Type B pancreatic cell (in vitro differentiated cells): ENCODE measurements around the gene RBM4. TPM values are rescaled to one million over a fixed set of nuclear protein-coding genes. Genes with fewer than 3 reads are reported as not detected.
"Not testable (repeated sequence)": the region's sequence is repeated elsewhere in the genome, so short reads cannot be mapped to it uniquely, and the experiment has no call there.

Experiments used
- DNase-seq: peaks from one replicate; pipeline ENCODE4 v3.0.0; 2021; ENCODE audit warnings: mixed read lengths; ENCODE audit not compliant: unreplicated experiment; ENCODE audit errors: extremely low spot score
- H3K27ac Mint-ChIP-seq: 2 replicates; pipeline ENCODE4 v1.8.0; 2021; ENCODE audit warnings: mild to moderate bottlenecking, mixed read lengths
- H3K27me3 Mint-ChIP-seq: 2 replicates; pipeline ENCODE4 v1.8.0; 2021; ENCODE audit warnings: mixed read lengths
- H3K36me3 Mint-ChIP-seq: 2 replicates; pipeline ENCODE4 v1.8.0; 2021; ENCODE audit warnings: mixed read lengths
- H3K4me1 Mint-ChIP-seq: one replicate; pipeline ENCODE4 v1.8.0; 2021; ENCODE audit warnings: mixed read lengths; ENCODE audit not compliant: unreplicated experiment
- H3K4me3 Mint-ChIP-seq: 2 replicates; pipeline ENCODE4 v1.8.0; 2021; ENCODE audit warnings: mild to moderate bottlenecking, mixed read lengths
- H3K9me3 Mint-ChIP-seq: 2 replicates; pipeline ENCODE4 v1.8.0; 2021; ENCODE audit warnings: mixed read lengths
- long read RNA-seq: library from polyadenylated mRNA; unstranded; transcript quantifications from one replicate; pipeline ENCODE4 v2.0.0, GENCODE V29; 2020
- total RNA-seq: library from RNA; stranded (reverse); gene quantifications from 2 replicates; pipeline ENCODE4 v1.2.1, GENCODE V29; 2021; ENCODE audit warnings: low replicate concordance
- TF ChIP-seq, protein P1 (sequence below): fragments of 200-600 bp; sonication (generic); conservative IDR thresholded peaks from 2 replicates; pipeline ENCODE4 v1.5.0; 2021; ENCODE audit warnings: antibody characterized with exemption, mild to moderate bottlenecking

RBM4 gene, protein sequence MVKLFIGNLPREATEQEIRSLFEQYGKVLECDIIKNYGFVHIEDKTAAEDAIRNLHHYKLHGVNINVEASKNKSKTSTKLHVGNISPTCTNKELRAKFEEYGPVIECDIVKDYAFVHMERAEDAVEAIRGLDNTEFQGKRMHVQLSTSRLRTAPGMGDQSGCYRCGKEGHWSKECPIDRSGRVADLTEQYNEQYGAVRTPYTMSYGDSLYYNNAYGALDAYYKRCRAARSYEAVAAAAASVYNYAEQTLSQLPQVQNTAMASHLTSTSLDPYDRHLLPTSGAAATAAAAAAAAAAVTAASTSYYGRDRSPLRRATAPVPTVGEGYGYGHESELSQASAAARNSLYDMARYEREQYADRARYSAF
- total RNA-seq: 191 and 228 TPM in 2 replicates
- long read RNA-seq, transcript RBM4-204 (4 exons, 1,763 nt): minor isoform, 34 of 556 reads
- long read RNA-seq, transcript RBM4-203 (3 exons, 921 nt): minor isoform, 41 of 556 reads
- long read RNA-seq, transcript RBM4-201 (4 exons, 1,694 nt): major isoform, 396 of 556 reads
- long read RNA-seq, transcript RBM4-206 (2 exons, 1,548 nt): minor isoform, 26 of 556 reads
- long read RNA-seq, partial matches to known transcripts: 6 of 556 reads
- long read RNA-seq, other reads (novel, unspliced or antisense): 28 of 556 reads

DNA sequence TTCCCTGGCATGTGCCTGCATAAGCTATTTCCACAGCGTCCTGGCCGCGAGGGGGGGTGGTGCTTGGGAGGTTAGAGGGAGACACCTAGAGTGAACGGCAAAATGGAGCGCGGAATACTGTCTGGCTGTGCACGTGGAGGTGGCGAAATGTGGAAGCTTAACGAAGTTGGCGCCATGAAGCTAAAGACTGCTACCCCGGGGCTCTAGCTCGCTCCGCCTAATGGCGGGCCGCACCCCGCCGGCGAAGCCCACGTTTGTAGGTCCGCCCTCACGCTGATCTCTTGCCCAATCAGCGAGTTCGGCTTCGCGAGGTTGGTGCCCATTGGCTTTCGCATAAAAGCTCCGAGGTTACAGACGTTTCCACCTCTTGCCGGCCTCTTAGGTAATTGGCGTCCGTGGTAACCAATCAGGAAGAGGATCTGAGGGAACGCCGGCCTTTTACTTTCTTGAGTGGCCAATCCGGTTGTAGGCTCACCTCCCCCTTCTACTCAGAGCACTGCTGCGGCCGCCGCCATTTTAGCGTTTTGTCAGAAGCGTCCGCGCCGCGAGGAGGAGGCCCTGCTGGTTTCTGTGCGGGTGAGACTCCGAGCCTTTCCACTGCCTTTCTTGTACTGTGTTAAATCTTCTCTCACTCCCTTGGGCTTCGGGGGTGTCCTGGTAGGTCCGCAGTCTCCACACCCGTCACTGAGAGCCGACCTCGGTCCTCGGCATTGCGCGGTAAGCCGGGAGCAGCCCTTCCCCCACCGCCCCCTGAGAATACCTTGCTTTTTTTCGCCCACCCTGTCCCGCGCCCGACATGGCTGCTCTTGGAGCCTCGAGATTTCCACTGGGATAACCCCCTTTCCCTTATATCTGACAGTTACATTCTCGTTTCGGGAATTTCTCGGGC is at the start of gene RBM4:
TSS of gene RBM4 (plus strand) at position 527 of the 889 bp plus-strand sequence. CDS start 1,009 bp downstream, outside the sequence.
- TF ChIP-seq, protein P1, sequence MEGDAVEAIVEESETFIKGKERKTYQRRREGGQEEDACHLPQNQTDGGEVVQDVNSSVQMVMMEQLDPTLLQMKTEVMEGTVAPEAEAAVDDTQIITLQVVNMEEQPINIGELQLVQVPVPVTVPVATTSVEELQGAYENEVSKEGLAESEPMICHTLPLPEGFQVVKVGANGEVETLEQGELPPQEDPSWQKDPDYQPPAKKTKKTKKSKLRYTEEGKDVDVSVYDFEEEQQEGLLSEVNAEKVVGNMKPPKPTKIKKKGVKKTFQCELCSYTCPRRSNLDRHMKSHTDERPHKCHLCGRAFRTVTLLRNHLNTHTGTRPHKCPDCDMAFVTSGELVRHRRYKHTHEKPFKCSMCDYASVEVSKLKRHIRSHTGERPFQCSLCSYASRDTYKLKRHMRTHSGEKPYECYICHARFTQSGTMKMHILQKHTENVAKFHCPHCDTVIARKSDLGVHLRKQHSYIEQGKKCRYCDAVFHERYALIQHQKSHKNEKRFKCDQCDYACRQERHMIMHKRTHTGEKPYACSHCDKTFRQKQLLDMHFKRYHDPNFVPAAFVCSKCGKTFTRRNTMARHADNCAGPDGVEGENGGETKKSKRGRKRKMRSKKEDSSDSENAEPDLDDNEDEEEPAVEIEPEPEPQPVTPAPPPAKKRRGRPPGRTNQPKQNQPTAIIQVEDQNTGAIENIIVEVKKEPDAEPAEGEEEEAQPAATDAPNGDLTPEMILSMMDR: peak; percentile 17
- H3K36me3 Mint-ChIP-seq: peaks cover 44% of the 10 kb centered on the region
- no peaks in the 10 kb centered on the region for H3K27me3 Mint-ChIP-seq
- peak within 1 kb of the TSS; percentile 99 for H3K27ac Mint-ChIP-seq
- peak; percentile 96 for DNase-seq
- no peaks in the 10 kb centered on the region for H3K9me3 Mint-ChIP-seq
- peaks cover 48% of the 10 kb centered on the region for H3K4me1 Mint-ChIP-seq
- H3K4me3 Mint-ChIP-seq: peak within 1 kb of the TSS; percentile 99

DNA sequence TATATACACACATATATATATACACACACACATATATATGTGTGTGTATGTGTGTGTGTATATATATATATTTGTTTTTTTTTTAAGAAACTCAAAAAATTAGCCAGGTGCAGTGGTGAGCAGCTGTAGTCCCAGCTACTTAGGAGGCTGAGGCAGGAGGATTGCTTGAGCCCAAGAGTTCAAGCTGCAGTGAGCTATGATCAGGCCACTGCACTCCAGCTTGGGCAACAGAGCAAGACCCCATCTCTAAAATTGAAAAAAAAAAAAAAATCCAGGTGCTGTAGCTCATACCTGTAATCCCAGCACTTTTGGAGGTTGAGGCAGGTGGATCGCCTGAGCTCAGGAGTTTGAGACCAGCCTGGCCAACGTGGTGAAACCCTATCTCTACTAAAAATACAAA is 49.2 kb upstream of the RBM4 start:
- H3K27ac Mint-ChIP-seq, H3K27me3 Mint-ChIP-seq, H3K36me3 Mint-ChIP-seq, H3K4me1 Mint-ChIP-seq, H3K9me3 Mint-ChIP-seq, H3K4me3 Mint-ChIP-seq, DNase-seq: not testable (repeated sequence)

DNA sequence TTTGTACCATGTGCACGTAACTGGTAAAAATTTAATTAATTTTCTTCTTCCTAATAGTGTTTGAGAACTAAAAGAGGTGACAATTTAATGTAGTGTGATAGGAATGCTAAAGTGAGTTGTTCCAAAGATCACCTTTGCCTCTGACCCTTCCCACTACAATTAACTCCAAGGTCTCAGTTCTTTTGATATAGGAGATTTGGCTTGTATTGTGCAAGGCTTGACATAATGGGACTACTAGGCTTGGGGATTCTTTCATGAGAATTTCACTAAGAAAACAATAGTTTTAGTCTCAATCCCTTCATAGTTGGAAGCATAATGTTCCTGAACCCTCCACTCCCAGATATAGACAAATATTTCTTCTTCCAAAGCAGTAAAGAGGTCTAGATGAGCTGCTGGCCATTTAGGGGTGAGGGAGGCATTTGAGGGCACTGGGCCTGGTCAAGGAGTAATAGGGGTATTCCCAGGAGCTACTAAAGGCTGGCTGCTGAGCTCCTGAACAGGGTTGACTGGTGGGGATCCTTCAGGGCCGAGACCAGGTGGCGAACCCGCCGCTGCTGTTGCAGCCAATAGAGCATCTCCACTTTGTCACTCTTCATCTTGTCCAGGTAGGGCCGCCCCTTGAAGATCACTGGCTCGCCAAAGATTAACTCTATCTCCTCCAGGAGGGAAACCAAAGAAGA is 48.4 kb upstream of the RBM4 start:
- peaks cover 4% of the 10 kb centered on the region for H3K9me3 Mint-ChIP-seq
- no peaks in the 10 kb centered on the region for H3K36me3 Mint-ChIP-seq
- no peak for DNase-seq
- H3K27ac Mint-ChIP-seq: no peak overlapping the region
- H3K4me1 Mint-ChIP-seq: peaks cover 11% of the 10 kb centered on the region
- no peaks in the 10 kb centered on the region for H3K27me3 Mint-ChIP-seq
- H3K4me3 Mint-ChIP-seq: no peak overlapping the region
- TF ChIP-seq, protein P1: no peak

DNA sequence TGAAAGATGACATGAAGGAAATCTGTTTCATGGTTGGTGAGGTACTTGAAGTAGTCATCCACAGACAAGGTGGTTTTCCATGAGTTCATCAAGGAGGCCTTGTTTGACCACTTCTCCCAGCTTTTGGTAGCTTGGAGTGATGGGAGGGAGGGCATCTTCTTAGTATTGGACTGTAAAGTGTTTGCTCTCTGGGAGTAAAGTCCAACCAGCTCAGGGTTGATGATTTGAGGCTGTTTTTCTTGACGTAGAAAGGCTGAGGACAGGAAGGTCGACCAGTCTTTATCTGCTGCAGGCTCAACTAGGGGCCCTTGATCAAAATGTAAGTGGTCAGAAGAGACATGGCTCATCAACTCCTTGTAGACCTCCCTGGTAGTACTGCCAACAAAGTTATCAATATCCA is 47.3 kb upstream of the RBM4 start:
- DNase-seq: no peak
- Mint-ChIP-seq H3K9me3 (peaks cover 4% of the 10 kb centered on the region), H3K27me3 (no peaks in the 10 kb centered on the region), H3K36me3 (no peaks in the 10 kb centered on the region), H3K27ac (no peak overlapping the region), H3K4me1 (peaks cover 13% of the 10 kb centered on the region), H3K4me3 (no peak overlapping the region)
- TF ChIP-seq, protein P1: no peak

DNA sequence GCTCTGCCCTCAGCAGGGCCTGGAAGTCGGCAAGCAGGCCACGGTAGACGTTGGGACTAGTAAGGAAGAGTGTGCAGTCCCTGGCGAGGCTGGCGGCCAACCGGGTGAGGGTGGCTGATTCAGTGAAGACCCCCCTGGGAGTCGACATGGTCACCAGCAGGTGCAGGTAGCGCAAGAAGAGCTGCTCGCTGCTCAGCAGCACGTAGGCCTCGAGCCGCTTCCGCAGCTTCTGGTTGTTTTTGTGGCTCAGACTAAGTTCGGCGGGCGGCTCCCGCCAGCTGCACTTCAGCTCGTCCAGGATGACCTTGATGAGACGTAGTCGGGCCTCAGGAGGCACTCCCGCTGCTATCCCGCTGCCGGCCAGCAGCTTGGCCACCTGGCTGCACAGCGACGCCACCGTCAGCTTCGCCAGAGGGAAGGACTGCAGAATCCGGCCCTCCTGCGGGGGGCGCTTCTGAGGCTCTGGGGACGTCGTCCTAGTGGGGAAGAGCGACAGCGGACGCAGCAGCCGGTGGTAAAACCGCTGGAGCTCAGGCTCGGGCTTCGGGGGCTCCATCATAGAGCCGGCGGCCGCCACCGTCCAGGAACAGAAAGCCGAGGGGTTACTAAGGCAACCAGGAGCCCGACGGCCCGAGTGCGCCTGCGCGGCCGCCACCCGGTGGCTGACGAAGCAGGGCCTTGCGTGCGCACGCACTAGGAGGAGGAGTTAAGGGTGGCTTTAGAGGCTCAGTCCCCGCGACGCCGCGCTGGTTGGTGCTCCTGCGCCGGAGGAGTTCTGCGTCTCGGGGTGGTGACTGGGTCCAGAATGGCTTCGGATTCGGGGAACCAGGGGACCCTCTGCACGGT is 45.8 kb upstream of the RBM4 start, which contains the start of the genes CCDC87 and CCS:
TSS of gene CCDC87 (minus strand) at position 607 of the 846 bp plus-strand sequence. CDS start at position 559, 48 bp downstream.
TSS of gene CCS (plus strand) at position 729 of the 846 bp plus-strand sequence. CDS start at position 806, 77 bp downstream.
- Mint-ChIP-seq H3K36me3 (no peaks in the 10 kb centered on the region), H3K9me3 (peaks cover 4% of the 10 kb centered on the region), H3K4me1 (peaks cover 13% of the 10 kb centered on the region), H3K27ac (peak within 1 kb of the TSS; percentile 94), H3K4me3 (peak within 1 kb of the TSS; percentile 100), H3K27me3 (no peaks in the 10 kb centered on the region)
- TF ChIP-seq, protein P1: peak; percentile 79
- DNase-seq: peak; percentile 98
